Left hindlimb (tissue), 1 donor: ENCODE data around the gene TMBIM6.
"Not testable (repeated sequence)": the region's sequence is repeated elsewhere in the genome, so short reads cannot be mapped to it uniquely, and the experiment has no call there.

Experiments used
- DNase-seq: peaks from one replicate; pipeline ENCODE4 v3.0.0-alpha.2; 2018

TMBIM6 gene

GRCh38 chr12:49730050-49730449 is 11.3 kb upstream of the TMBIM6 start:
- no peak for DNase-seq

- no peak for DNase-seq
These were observed 10.7 kb upstream of the TMBIM6 start for GRCh38 chr12:49730568-49731101.

GRCh38 chr12:49733219-49734017 is 7.9 kb upstream of the TMBIM6 start:
- no peak for DNase-seq

GRCh38 chr12:49734900-49735299 is 6.5 kb upstream of the TMBIM6 start:
- not testable (repeated sequence) for DNase-seq

GRCh38 chr12:49738721-49739120 is 2.6 kb upstream of the TMBIM6 start:
- DNase-seq = not testable (repeated sequence)

- not testable (repeated sequence) for DNase-seq
These were observed 1.1 kb upstream of the TMBIM6 start for GRCh38 chr12:49740277-49740676.

GRCh38 chr12:49741882-49742620 is 694 bp downstream of the TMBIM6 start:
- peak; percentile 84 for DNase-seq

GRCh38 chr12:49744363-49744885 is 3.1 kb downstream of the TMBIM6 start:
- no peak for DNase-seq

- DNase-seq = no peak
These were observed 6.9 kb downstream of the TMBIM6 start for GRCh38 chr12:49748306-49748705.

- DNase-seq = no peak
These were observed 7.4 kb downstream of the TMBIM6 start for GRCh38 chr12:49748800-49749199.

GRCh38 chr12:49750027-49750995 is 9.0 kb downstream of the TMBIM6 start:
- no peak for DNase-seq

GRCh38 chr12:49750996-49751393 is 9.6 kb downstream of the TMBIM6 start:
- no peak for DNase-seq

- DNase-seq = no peak
These were observed 20.5 kb downstream of the TMBIM6 start for GRCh38 chr12:49761677-49762467.

GRCh38 chr12:49762468-49762847 is 21.1 kb downstream of the TMBIM6 start:
- no peak for DNase-seq

- peak; percentile 55 for DNase-seq
These were observed 21.7 kb downstream of the TMBIM6 start for GRCh38 chr12:49763006-49763591.

GRCh38 chr12:49764126-49764525 is 22.8 kb downstream of the TMBIM6 start:
- DNase-seq = no peak

GRCh38 chr12:49766115-49766455 is 24.7 kb downstream of the TMBIM6 start:
- DNase-seq = no peak

- DNase-seq = no peak
These were observed 26.0 kb downstream of the TMBIM6 start for GRCh38 chr12:49767333-49767732.

GRCh38 chr12:49773102-49773501 is 31.7 kb downstream of the TMBIM6 start:
- DNase-seq = not testable (repeated sequence)

- no peak for DNase-seq
These were observed 35.1 kb downstream of the TMBIM6 start for GRCh38 chr12:49776413-49776812.

- no peak for DNase-seq
These were observed 35.5 kb downstream of the TMBIM6 start for GRCh38 chr12:49776858-49777257.
